AG09309 (cell line): ENCODE data around the gene BICD2.
A peak's percentile ranks its signal among the peaks of the same experiment; 100 is the strongest.
"Not testable (repeated sequence)": the region's sequence is repeated elsewhere in the genome, so short reads cannot be mapped to it uniquely, and the experiment has no call there.

ENCODE experiments used
- DNase-seq: peaks from one replicate; pipeline ENCODE4 v3.0.0-alpha.2; 2010; ENCODE audit warnings: low read depth
- H3K4me3 ChIP-seq: 2 replicates; pipeline ENCODE4 v1.5.1; 2011; ENCODE audit warnings: mild to moderate bottlenecking, low read depth, low read length, moderate library complexity; ENCODE audit not compliant: control insufficient read depth
- TF ChIP-seq, protein P1 (sequence below): IDR thresholded peaks from 2 replicates; pipeline ENCODE4 v1.5.1; 2011; ENCODE audit warnings: mild to moderate bottlenecking, low read depth, low read length, inconsistent platforms; ENCODE audit not compliant: insufficient read depth, control insufficient read depth; ENCODE audit errors: missing control alignments

The BICD2 gene

DNA sequence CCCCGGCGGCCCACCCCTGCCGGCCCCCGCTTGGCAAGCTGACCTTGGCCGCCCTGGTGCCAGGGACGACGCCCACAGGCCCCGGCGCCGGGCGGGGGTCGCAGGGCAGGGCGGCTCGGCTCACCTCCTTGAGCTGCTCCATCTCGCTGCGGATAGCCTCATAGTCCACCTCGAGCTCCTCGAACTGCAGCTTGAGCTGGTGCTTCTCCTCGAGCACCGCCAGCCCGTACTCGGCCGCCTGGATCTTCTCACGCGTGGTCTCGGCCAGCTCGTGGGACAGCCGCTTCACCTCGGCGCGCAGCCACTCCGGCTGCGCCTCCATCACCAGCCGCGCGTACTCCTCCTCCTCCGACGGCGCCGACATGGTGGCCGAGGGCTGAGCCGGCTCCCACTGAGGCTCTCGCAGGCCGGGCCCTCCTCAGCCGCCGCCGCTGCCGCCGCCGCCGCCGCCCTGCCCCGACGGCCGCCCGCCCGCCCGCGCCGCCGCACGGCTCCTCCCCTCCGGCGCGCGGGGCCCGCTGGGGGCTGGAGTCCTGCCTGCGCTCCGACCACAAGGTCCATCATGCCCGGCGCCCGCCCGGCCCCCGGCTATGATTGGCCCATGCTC lies at the start of gene BICD2:
TSS of gene BICD2 (minus strand) at position 453 of the 607 bp plus-strand sequence. CDS start at position 364, 89 bp downstream.
- no peak for DNase-seq
- H3K4me3 ChIP-seq: peak within 1 kb of the TSS; percentile 65
- TF ChIP-seq, protein P1, sequence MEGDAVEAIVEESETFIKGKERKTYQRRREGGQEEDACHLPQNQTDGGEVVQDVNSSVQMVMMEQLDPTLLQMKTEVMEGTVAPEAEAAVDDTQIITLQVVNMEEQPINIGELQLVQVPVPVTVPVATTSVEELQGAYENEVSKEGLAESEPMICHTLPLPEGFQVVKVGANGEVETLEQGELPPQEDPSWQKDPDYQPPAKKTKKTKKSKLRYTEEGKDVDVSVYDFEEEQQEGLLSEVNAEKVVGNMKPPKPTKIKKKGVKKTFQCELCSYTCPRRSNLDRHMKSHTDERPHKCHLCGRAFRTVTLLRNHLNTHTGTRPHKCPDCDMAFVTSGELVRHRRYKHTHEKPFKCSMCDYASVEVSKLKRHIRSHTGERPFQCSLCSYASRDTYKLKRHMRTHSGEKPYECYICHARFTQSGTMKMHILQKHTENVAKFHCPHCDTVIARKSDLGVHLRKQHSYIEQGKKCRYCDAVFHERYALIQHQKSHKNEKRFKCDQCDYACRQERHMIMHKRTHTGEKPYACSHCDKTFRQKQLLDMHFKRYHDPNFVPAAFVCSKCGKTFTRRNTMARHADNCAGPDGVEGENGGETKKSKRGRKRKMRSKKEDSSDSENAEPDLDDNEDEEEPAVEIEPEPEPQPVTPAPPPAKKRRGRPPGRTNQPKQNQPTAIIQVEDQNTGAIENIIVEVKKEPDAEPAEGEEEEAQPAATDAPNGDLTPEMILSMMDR: no peak

DNA sequence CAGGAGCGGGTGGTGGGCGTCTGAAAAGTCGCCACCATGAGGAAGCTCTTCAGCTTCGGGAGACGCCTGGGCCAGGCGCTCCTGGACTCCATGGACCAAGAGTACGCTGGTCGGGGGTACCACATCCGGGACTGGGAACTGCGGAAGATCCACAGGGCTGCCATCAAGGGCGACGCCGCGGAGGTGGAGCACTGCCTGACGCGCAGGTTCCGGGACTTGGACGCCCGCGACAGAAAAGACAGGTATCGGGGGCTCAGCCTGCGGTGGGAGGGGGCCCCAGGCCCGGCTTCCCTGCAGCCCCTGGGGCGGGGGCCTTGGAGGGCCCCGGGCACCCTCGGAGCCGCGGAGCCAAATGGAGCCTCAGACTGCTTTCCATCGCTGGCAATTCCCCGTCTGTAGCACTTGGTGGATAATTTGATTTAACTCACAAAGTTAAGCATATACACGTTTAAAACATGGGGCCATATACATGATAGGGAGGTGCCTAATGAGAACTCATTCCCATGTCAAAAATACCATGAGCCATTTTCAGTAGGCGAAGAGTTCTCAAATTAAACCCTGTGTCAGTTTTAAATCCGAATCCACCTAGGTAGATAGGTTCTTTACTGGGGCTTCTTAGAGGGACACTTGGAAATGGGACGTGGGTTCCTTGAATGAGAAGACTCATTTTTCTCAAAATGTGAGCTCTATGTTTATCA lies 45.1 kb upstream of the BICD2 start:
- DNase-seq, H3K4me3 ChIP-seq: not testable (repeated sequence)

GRCh38 chr9:92808726-92809451 lies 44.3 kb upstream of the BICD2 start:
- peak; percentile 14 for DNase-seq
- TF ChIP-seq, protein P1: peak; percentile 39
- peak overlapping the region; percentile 16 for H3K4me3 ChIP-seq

GRCh38 chr9:92807757-92808725 lies 43.4 kb upstream of the BICD2 start:
- H3K4me3 ChIP-seq: no peak overlapping the region
- DNase-seq: no peak

DNA sequence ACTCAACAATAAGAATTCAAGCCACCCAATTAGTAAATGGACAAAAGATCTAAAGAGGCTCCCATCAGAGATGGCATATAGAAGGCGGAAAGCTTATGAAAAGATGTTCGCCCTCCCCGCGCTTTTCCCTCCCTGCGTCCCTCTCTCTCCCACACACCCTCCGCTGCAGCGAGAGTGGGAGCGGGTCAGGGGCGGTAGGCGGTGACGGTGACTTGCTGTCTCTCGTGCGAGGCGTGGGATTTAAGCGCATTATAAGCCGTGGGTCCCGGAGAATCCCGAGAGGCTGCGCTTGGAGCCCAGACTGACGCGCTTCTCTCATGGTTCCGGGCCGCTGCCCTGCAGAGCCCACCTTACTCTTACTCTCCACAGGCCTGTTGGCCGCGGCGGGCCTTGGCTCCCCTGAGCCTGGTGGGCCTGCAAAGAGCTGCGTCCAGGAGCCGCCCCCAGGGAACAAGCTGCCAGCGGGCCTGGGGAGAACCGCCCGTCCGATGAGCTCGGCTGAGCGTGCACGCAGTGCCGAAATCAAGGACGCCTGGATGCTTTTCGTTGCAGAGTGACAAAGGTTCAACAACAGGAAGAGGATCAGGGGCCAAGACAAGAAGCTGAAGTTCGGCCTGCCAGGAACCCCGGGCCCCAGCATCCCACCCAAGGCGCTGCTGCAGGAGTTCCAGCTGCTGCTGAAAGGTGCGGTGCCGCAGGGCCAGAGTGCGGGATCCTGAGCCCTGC lies 42.6 kb upstream of the BICD2 start:
- TF ChIP-seq, protein P1: no peak
- no peak overlapping the region for H3K4me3 ChIP-seq
- DNase-seq: no peak

More at GRCh38 chr9:92807757-92808725, 43.4 kb upstream of the BICD2 start:
- TF ChIP-seq, protein P1: no peak

DNA sequence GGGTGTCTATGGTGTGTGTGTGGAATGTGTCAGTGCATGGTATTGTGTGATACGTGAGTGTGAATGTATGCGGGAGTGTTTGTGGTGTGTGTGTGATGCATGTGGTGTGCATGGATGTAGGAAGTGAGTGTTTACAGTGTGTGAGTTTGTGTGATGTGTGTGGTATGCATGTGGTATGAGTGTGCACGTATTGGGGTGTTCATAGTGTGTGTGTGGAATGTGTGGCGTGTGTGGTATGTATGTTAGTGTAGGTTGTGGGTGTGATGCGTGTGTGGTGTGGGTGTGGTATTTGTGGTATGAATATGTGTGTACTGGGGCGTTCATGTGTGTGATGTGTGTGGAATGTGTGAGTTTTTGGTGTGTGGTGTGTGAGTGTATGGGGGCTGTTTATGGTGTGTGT lies 40.1 kb upstream of the BICD2 start:
- H3K4me3 ChIP-seq: no peak overlapping the region
- TF ChIP-seq, protein P1: no peak
- DNase-seq: no peak
